Upper lobe of left lung (tissue), 6 donors: Measurements from ENCODE around the gene OSBPL5. TPM values are rescaled to one million over a fixed set of nuclear protein-coding genes. Genes with fewer than 3 reads are reported as not detected.

Source experiments
- ATAC-seq, 2 donors: fragments of 200-7000 bp; cut with Tn5 transposase; one replicate each; pipeline ENCODE4 v1.9.1; 2022; ENCODE audit warnings: mild to moderate bottlenecking in 2 of 2, moderate library complexity in 2 of 2; ENCODE audit not compliant: low FRiP score in 2 of 2
- DNase-seq, 2 donors: peaks; one replicate each; pipeline ENCODE4 v3.0.0-alpha.2; 2019 to 2020
- H3K27ac ChIP-seq, 4 donors: fragments of 200-600 bp; sonication (generic); one replicate each; pipeline ENCODE4 v1.5.1; 2016 to 2019
- H3K27me3 ChIP-seq, 4 donors: fragments of 200-600 bp; sonication (generic); one replicate each; pipeline ENCODE4 v1.5.1; 2017 to 2019
- H3K36me3 ChIP-seq, 4 donors: fragments of 200-600 bp; sonication (generic); one replicate each; pipeline ENCODE4 v1.5.1; 2016 to 2019
- H3K4me1 ChIP-seq, 4 donors: fragments of 200-600 bp; sonication (generic); one replicate each; pipeline ENCODE4 v1.5.1; 2018 to 2019
- H3K4me3 ChIP-seq, 4 donors: fragments of 200-600 bp; sonication (generic); one replicate each; pipeline ENCODE4 v1.5.1; 2017 to 2019; ENCODE audit warnings: mild to moderate bottlenecking in 2 of 4, moderate library complexity in 1 of 4
- H3K9me3 ChIP-seq, 4 donors: fragments of 200-600 bp; sonication (generic); one replicate each; pipeline ENCODE4 v1.5.1; 2018 to 2019
- EP300 ChIP-seq, 4 donors: sonication (generic); formaldehyde crosslinking; IDR thresholded peaks; one replicate each; pipeline ENCODE4 v1.5.1; 2017; ENCODE audit warnings: antibody characterized with exemption in 4 of 4, control low read depth in 2 of 4
- POLR2A ChIP-seq, 4 donors: fragments of 450-650 bp; IDR thresholded peaks; one replicate each; pipeline ENCODE4 v1.5.1; 2016 to 2017; ENCODE audit warnings: antibody characterized with exemption in 4 of 4, mild to moderate bottlenecking in 2 of 4
- POLR2AphosphoS5 ChIP-seq, 2 donors: sonication (generic); formaldehyde crosslinking; IDR thresholded peaks; one replicate each; pipeline ENCODE4 v1.5.1; 2017; ENCODE audit warnings: antibody characterized with exemption in 2 of 2
- WGBS, 2 donors: methylation state at CpG; one replicate each; pipeline ENCODE4 v1.1.5; 2017 to 2018; 5-methylcytosine and 5-hydroxymethylcytosine counted together
- total RNA-seq, 6 donors: library from RNA; depleted of rRNA in 4 of 6; stranded (reverse); fragments of >200 nt in 4 of 6; gene quantifications; one replicate each; pipeline versions ENCODE4 v1.1.0 to v1.2.1, GENCODE V29; 2016 to 2021
- TF ChIP-seq, protein P1 (sequence below), 6 experiments: fragments of 450-650 bp in 4 of 6; fragments of 200-600 bp in 2 of 6; sonication (generic) in 2 of 6; IDR thresholded peaks; one replicate each; pipeline ENCODE4 v1.5.1; 2016 to 2019; ENCODE audit warnings: antibody characterized with exemption in 6 of 6
- donor health status: DM: no; HTN: no; CAD: no; lungs with moderate emphysema.
- donor health status: DM: no; HTN: yes; CAD: no; lungs with severe emphysema.

OSBPL5 gene
- total RNA-seq, 6 donors from 2014 or later, result 23.4 to 66.9 (median 48.3) TPM

DNA sequence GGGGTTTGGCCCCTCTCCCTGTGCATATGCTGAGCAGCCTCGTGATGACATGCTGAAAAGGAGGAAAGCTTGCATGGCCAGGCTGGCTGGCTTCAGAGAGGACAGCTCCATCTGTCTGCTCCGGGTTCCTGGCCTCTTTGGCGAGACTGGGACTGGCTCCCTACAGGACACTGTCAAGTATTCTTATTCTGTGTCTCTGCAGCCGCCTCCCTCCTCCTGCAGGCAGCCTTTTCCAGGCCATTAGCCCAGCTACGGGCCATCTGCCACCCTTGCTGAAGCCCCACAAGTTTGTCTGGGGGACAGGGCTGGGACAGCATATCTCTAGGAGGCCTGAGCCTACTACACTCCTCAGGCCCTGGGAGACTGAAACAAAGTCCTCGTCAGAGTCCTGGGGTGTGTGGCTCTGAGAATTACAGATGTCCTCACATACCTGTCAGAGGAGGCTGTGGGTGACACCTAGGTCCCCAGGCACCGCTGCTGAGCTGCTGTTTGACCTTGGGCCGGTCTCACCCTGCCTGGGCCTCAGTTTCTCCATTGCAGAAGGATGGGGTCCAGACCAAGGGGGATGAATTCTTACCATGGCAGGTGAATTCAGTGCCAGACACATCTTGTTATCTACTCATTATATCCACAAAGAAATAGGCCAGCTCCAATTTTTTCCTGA, 42.5 kb upstream of the OSBPL5 start:
- 86% methylated on average over 8 of the region's 8 CpGs; no CpG with 5 or more reads in 1 of the 2 donors for WGBS, 2 donors
- DNase-seq, result no peak
- TF ChIP-seq EP300 (IDR thresholded peaks at IDR 0.05), result no peak
- TF ChIP-seq, protein P1, sequence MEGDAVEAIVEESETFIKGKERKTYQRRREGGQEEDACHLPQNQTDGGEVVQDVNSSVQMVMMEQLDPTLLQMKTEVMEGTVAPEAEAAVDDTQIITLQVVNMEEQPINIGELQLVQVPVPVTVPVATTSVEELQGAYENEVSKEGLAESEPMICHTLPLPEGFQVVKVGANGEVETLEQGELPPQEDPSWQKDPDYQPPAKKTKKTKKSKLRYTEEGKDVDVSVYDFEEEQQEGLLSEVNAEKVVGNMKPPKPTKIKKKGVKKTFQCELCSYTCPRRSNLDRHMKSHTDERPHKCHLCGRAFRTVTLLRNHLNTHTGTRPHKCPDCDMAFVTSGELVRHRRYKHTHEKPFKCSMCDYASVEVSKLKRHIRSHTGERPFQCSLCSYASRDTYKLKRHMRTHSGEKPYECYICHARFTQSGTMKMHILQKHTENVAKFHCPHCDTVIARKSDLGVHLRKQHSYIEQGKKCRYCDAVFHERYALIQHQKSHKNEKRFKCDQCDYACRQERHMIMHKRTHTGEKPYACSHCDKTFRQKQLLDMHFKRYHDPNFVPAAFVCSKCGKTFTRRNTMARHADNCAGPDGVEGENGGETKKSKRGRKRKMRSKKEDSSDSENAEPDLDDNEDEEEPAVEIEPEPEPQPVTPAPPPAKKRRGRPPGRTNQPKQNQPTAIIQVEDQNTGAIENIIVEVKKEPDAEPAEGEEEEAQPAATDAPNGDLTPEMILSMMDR (IDR thresholded peaks at IDR 0.05), result no peak
- no peak for TF ChIP-seq POLR2AphosphoS5 (IDR thresholded peaks at IDR 0.05)
- no peak for TF ChIP-seq POLR2A (IDR thresholded peaks at IDR 0.05)
- H3K27me3 ChIP-seq, result peaks cover 0 to 16% (median 7%) of the 10 kb centered on the region in 4 donors
- no peak overlapping the region for H3K4me3 ChIP-seq
- H3K9me3 ChIP-seq, result peaks cover 0 to 4% (median 2%) of the 10 kb centered on the region in 4 donors
- peaks cover 12 to 22% (median 14%) of the 10 kb centered on the region in 4 donors for H3K4me1 ChIP-seq
- no peaks in the 10 kb centered on the region for H3K36me3 ChIP-seq
- no peak overlapping the region for H3K27ac ChIP-seq
- ATAC-seq, result no peak

DNA sequence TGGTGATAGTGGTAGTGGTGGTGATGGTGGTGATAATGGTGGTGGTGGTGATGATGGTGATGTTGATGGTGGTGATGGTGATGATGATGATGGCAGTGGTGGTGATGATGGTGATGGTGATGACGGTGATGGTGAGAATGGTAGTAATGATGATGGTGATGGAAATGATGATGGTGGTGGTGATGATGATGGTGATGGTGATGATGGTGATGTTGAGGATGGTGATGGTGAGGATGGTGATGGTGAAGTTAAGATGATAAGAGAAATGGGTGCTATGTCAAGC, 41.8 kb upstream of the OSBPL5 start:
- H3K4me1 ChIP-seq, result peaks cover 12 to 22% (median 14%) of the 10 kb centered on the region in 4 donors
- ATAC-seq (no peak), DNase-seq (no peak)
- TF ChIP-seq, protein P1 (IDR thresholded peaks at IDR 0.05), result no peak
- no peak for TF ChIP-seq POLR2AphosphoS5 (IDR thresholded peaks at IDR 0.05)
- TF ChIP-seq POLR2A (IDR thresholded peaks at IDR 0.05), result no peak
- TF ChIP-seq EP300 (IDR thresholded peaks at IDR 0.05), result no peak
- H3K36me3 ChIP-seq, result no peaks in the 10 kb centered on the region
- H3K9me3 ChIP-seq, result peaks cover 0 to 4% (median 2%) of the 10 kb centered on the region in 4 donors
- 92 to 100% methylated on average over 1 of the region's 1 CpG for WGBS, 2 donors
- no peak overlapping the region for H3K27ac ChIP-seq
- H3K4me3 ChIP-seq, result no peak overlapping the region
- peaks cover 0 to 23% (median 10%) of the 10 kb centered on the region in 4 donors for H3K27me3 ChIP-seq

DNA sequence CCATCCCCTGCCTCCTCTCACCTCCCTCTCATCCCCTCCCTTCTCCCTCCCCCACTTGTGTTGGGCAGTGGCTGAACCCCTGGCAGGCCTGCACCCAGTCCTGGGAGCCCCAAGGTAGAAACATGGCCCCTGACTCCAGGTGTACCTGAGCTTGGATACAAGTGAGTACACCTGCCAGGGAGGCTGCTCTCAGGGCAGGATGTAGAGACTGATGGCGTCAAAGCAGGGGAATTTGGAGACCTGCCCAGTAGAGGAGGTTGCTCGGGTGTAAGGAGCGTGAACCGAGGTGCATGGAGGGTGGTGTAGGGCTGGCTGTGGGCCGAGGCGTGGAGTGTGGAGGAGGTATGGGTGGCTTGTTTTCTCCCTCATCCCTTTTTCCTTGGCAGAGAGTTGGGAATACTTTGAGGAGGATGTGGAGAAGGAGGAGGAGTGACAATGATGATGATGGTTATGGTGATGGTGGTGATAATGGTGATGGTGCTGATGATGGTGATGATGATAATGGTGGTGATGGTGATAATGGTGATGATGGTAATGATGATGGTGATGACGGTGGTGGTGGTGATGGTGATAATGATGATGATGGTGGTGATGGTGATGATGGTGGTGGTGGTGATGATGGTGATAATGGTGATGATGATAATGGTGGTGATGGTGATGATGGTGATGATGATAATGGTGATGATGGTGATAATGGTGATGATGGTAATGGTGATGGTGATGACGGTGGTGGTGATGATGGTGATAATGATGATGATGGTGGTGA, 41.2 kb upstream of the OSBPL5 start:
- ATAC-seq (no peak), DNase-seq (no peak)
- no peak overlapping the region for H3K27ac ChIP-seq
- 81 to 86% methylated on average over 8 of the region's 8 CpGs for WGBS, 2 donors
- no peak overlapping the region for H3K4me3 ChIP-seq
- peaks cover 0 to 3% (median under 1%) of the 10 kb centered on the region in 4 donors for H3K9me3 ChIP-seq
- peaks cover 12 to 22% (median 14%) of the 10 kb centered on the region in 4 donors for H3K4me1 ChIP-seq
- TF ChIP-seq POLR2AphosphoS5 (IDR thresholded peaks at IDR 0.05) (no peak), EP300 (IDR thresholded peaks at IDR 0.05) (no peak), POLR2A (IDR thresholded peaks at IDR 0.05) (no peak)
- TF ChIP-seq, protein P1 (IDR thresholded peaks at IDR 0.05), result no peak
- peaks cover 0 to 23% (median 11%) of the 10 kb centered on the region in 4 donors for H3K27me3 ChIP-seq
- H3K36me3 ChIP-seq, result no peaks in the 10 kb centered on the region

DNA sequence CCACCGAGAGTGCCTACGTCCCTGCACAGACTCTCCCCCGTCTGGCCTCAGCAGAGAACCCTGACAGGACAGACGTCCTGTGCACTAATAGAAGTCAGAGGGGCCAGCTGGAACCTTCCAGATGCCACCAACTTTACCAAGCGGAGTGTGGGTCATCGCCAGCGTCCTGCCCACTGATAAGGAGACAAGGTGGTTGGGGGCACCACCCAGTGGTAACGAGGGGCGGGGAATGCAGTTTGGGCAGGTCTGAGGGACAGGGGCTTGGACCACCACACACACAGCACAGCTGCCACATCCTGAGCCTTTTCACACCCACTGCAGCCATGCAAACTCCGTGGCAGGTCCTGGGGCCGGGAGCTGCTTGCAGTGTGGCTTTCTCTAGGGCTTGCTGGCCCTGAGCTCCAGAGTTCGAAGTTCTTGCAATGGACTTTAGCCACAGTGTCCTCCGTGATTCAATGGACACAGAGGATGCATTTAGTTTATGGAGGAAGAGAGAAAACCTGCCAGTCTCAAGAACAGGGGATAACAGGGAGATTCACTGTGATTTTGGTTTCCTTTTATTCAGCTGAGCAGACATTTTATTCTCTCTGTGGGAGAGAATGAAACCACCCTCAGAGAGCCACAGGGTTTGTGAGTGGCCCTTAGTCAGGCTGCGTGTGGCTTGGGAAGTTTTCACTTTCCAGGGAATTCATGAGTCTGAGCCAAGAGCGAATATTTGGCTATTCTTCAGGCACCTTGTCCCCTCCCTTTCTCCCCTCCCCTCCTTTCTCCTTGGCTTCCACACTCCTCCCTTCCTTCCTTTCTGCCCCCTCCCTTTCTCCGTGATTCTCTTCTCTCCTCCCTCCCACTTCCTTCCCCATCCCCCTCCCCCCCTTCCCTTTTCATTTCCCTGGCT, 40.4 kb upstream of the OSBPL5 start:
- no peak for TF ChIP-seq EP300 (IDR thresholded peaks at IDR 0.05)
- TF ChIP-seq, protein P1 (IDR thresholded peaks at IDR 0.05), result no peak
- no peak for TF ChIP-seq POLR2AphosphoS5 (IDR thresholded peaks at IDR 0.05)
- TF ChIP-seq POLR2A (IDR thresholded peaks at IDR 0.05), result no peak
- DNase-seq, result no peak
- H3K4me3 ChIP-seq, result no peak overlapping the region
- 36 to 54% methylated on average over 12 to 16 of the region's 16 CpGs for WGBS, 2 donors
- H3K27ac ChIP-seq, result no peak overlapping the region
- peaks cover 12 to 22% (median 14%) of the 10 kb centered on the region in 4 donors for H3K4me1 ChIP-seq
- peaks cover 0 to 3% (median 0%) of the 10 kb centered on the region in 4 donors for H3K9me3 ChIP-seq
- no peaks in the 10 kb centered on the region for H3K36me3 ChIP-seq
- peaks cover 0 to 23% (median 11%) of the 10 kb centered on the region in 4 donors for H3K27me3 ChIP-seq
- no peak for ATAC-seq
